HUES6 (cell line): ENCODE results near the gene SLC16A4.
"Not testable (repeated sequence)": the region's sequence is repeated elsewhere in the genome, so short reads cannot be mapped to it uniquely, and the experiment has no call there.

ENCODE experiments used
- H3K27ac ChIP-seq: 2 replicates; pipeline ENCODE4 v1.7.0; 2013; ENCODE audit warnings: low read depth, mild to moderate bottlenecking, low read length, inconsistent platforms
- H3K27me3 ChIP-seq: 2 replicates; pipeline ENCODE4 v1.6.1; 2013; ENCODE audit warnings: low read length; ENCODE audit not compliant: control insufficient read depth, insufficient read depth
- H3K36me3 ChIP-seq: 2 replicates; pipeline ENCODE4 v1.6.1; 2013; ENCODE audit warnings: low read length; ENCODE audit not compliant: control insufficient read depth, insufficient read depth
- H3K4me1 ChIP-seq: 2 replicates; pipeline ENCODE4 v1.6.1; 2013; ENCODE audit warnings: low read length; ENCODE audit not compliant: control insufficient read depth, insufficient read depth
- H3K4me3 ChIP-seq: 2 replicates; pipeline ENCODE4 v1.5.1; 2013; ENCODE audit warnings: low read depth, low read length
- H3K9ac ChIP-seq: one replicate; pipeline ENCODE4 v1.6.1; 2013; ENCODE audit warnings: mild to moderate bottlenecking, low read length
- H3K9me3 ChIP-seq: 2 replicates; pipeline ENCODE4 v1.6.1; 2013; ENCODE audit warnings: low read depth, low read length; ENCODE audit not compliant: control insufficient read depth, insufficient read depth

Gene SLC16A4

GRCh38 chr1:110426854-110427253 is 36.0 kb upstream of the SLC16A4 start:
- Histone ChIP-seq H3K9ac (no peak overlapping the region), H3K27ac (no peak overlapping the region), H3K4me3 (no peak overlapping the region)

GRCh38 chr1:110425612-110426152 is 34.9 kb upstream of the SLC16A4 start:
- Histone ChIP-seq H3K27ac (no peak overlapping the region), H3K36me3 (no peaks in the 10 kb centered on the region), H3K4me3 (no peak overlapping the region), H3K9me3 (peaks cover 10% of the 10 kb centered on the region), H3K4me1 (peaks cover 9% of the 10 kb centered on the region; the same call in 1 of the 2 replicates), H3K9ac (no peak overlapping the region), H3K27me3 (no peaks in the 10 kb centered on the region)

More at GRCh38 chr1:110426854-110427253, 36.0 kb upstream of the SLC16A4 start:
- peaks cover under 1% of the 10 kb centered on the region; the same call in 1 of the 2 replicates for H3K9me3 ChIP-seq
- H3K36me3 ChIP-seq, result no peaks in the 10 kb centered on the region
- no peaks in the 10 kb centered on the region for H3K27me3 ChIP-seq
- H3K4me1 ChIP-seq, result peaks cover 9% of the 10 kb centered on the region; the same call in 1 of the 2 replicates

GRCh38 chr1:110424699-110425611 is 34.1 kb upstream of the SLC16A4 start:
- no peak overlapping the region for H3K9ac ChIP-seq
- no peak overlapping the region for H3K4me3 ChIP-seq
- H3K36me3 ChIP-seq, result no peaks in the 10 kb centered on the region
- peaks cover 4% of the 10 kb centered on the region; the same call in 1 of the 2 replicates for H3K4me1 ChIP-seq
- H3K9me3 ChIP-seq, result peaks cover 13% of the 10 kb centered on the region
- no peaks in the 10 kb centered on the region for H3K27me3 ChIP-seq
- H3K27ac ChIP-seq, result no peak overlapping the region

- H3K9ac ChIP-seq, result no peak overlapping the region
- H3K36me3 ChIP-seq, result no peaks in the 10 kb centered on the region
- no peak overlapping the region for H3K4me3 ChIP-seq
- no peak overlapping the region for H3K27ac ChIP-seq
- peaks cover 13% of the 10 kb centered on the region for H3K9me3 ChIP-seq
- H3K4me1 ChIP-seq, result peaks cover 13% of the 10 kb centered on the region
- H3K27me3 ChIP-seq, result no peaks in the 10 kb centered on the region
These were observed 30.3 kb upstream of the SLC16A4 start for GRCh38 chr1:110420874-110421793.

- Histone ChIP-seq H3K27ac (no peak overlapping the region), H3K4me1 (peaks cover 11% of the 10 kb centered on the region), H3K9ac (no peak overlapping the region), H3K27me3 (no peaks in the 10 kb centered on the region), H3K9me3 (peaks cover 13% of the 10 kb centered on the region), H3K4me3 (no peak overlapping the region), H3K36me3 (no peaks in the 10 kb centered on the region)
These were observed 29.3 kb upstream of the SLC16A4 start for GRCh38 chr1:110420023-110420662.

GRCh38 chr1:110418729-110419128 is 27.9 kb upstream of the SLC16A4 start:
- Histone ChIP-seq H3K9me3 (peaks cover 13% of the 10 kb centered on the region), H3K27ac (no peak overlapping the region), H3K27me3 (no peaks in the 10 kb centered on the region), H3K36me3 (no peaks in the 10 kb centered on the region), H3K4me1 (peaks cover 11% of the 10 kb centered on the region), H3K4me3 (no peak overlapping the region), H3K9ac (no peak overlapping the region)

GRCh38 chr1:110413045-110413444 is 22.2 kb upstream of the SLC16A4 start:
- H3K27ac ChIP-seq, H3K4me3 ChIP-seq, H3K9ac ChIP-seq, H3K9me3 ChIP-seq, H3K27me3 ChIP-seq, H3K36me3 ChIP-seq: not testable (repeated sequence)
- H3K4me1 ChIP-seq, result peaks cover 14% of the 10 kb centered on the region

- Histone ChIP-seq H3K9ac (no peak overlapping the region), H3K27ac (no peak overlapping the region), H3K36me3 (no peaks in the 10 kb centered on the region), H3K4me1 (peaks cover 14% of the 10 kb centered on the region), H3K4me3 (no peak overlapping the region), H3K27me3 (no peaks in the 10 kb centered on the region), H3K9me3 (no peaks in the 10 kb centered on the region)
These were observed 21.8 kb upstream of the SLC16A4 start for GRCh38 chr1:110412576-110412975.

GRCh38 chr1:110411173-110411735 is 20.4 kb upstream of the SLC16A4 start:
- H3K27me3 ChIP-seq, result no peaks in the 10 kb centered on the region
- H3K4me3 ChIP-seq, result no peak overlapping the region
- no peak overlapping the region for H3K9ac ChIP-seq
- H3K36me3 ChIP-seq, result peaks cover under 1% of the 10 kb centered on the region; the same call in 1 of the 2 replicates
- H3K4me1 ChIP-seq, result peaks cover 7% of the 10 kb centered on the region
- H3K27ac ChIP-seq, result no peak overlapping the region
- no peaks in the 10 kb centered on the region for H3K9me3 ChIP-seq

- Histone ChIP-seq H3K27ac (no peak overlapping the region), H3K9ac (no peak overlapping the region), H3K4me3 (no peak overlapping the region), H3K9me3 (no peaks in the 10 kb centered on the region), H3K4me1 (peaks cover 4% of the 10 kb centered on the region; the same call in 1 of the 2 replicates), H3K36me3 (peaks cover 13% of the 10 kb centered on the region), H3K27me3 (no peaks in the 10 kb centered on the region)
These were observed 18.5 kb upstream of the SLC16A4 start for GRCh38 chr1:110409316-110409715.
